ENCODE results near the gene PRDM10.

GRCh38 chr11:129939510-129939909 lies 63.1 kb downstream of the PRDM10 start:
- TF ChIP-seq CTCF (IDR thresholded peaks at IDR 0.05; ENCODE audit: low read depth, low read length) (no peak), EZH2phosphoT487 (IDR thresholded peaks at IDR 0.05; ENCODE audit: low read depth) (no peak)
